OCI-LY3 (cell line): ENCODE measurements around the gene SLC4A4.

Experiments
- EZH2phosphoT487 ChIP-seq: fragments of 200-600 bp; shearing (Covaris generic); IDR thresholded peaks from 2 replicates; pipeline ENCODE4 v1.6.1; 2018; ENCODE audit warnings: antibody characterized with exemption, mixed run types, low read depth
- TF ChIP-seq, protein P1 (sequence below): fragments of 200-600, 300-600 bp; sonication (generic); IDR thresholded peaks from 2 replicates; pipeline ENCODE4 v1.5.1; 2014; ENCODE audit warnings: antibody characterized with exemption, low read length, low read depth

DNA sequence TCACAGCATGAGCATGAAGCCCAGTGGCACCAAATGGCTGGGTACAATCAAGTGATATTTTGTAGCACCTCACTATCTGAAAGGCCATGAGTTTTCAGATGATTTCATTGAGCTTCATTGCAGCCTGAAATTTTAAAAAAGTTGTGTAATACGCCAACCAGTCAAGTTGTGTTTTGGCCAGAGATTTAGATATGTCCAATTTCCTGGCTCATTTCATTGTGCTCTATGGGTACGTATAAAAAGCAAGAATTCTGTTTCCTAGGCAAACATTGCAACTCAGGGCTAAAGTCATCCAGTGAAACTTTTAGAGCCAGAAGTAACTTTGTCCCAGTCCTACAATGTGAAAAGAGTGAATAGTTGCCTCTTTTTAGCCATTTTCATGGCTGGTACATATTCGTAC, 232.5 kb downstream of the SLC4A4 start:
- TF ChIP-seq, protein P1, sequence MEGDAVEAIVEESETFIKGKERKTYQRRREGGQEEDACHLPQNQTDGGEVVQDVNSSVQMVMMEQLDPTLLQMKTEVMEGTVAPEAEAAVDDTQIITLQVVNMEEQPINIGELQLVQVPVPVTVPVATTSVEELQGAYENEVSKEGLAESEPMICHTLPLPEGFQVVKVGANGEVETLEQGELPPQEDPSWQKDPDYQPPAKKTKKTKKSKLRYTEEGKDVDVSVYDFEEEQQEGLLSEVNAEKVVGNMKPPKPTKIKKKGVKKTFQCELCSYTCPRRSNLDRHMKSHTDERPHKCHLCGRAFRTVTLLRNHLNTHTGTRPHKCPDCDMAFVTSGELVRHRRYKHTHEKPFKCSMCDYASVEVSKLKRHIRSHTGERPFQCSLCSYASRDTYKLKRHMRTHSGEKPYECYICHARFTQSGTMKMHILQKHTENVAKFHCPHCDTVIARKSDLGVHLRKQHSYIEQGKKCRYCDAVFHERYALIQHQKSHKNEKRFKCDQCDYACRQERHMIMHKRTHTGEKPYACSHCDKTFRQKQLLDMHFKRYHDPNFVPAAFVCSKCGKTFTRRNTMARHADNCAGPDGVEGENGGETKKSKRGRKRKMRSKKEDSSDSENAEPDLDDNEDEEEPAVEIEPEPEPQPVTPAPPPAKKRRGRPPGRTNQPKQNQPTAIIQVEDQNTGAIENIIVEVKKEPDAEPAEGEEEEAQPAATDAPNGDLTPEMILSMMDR = no peak
- no peak for TF ChIP-seq EZH2phosphoT487
